Tibial nerve (tissue), 3 donors: ENCODE data around the gene PTPRM.

Source experiments
- POLR2A ChIP-seq, 2 donors: fragments of 450-650 bp; IDR thresholded peaks; one replicate each; pipeline ENCODE4 v1.6.1; 2017; ENCODE audit warnings: antibody characterized with exemption in 2 of 2, mild to moderate bottlenecking in 2 of 2, moderate library complexity in 2 of 2
- TF ChIP-seq, protein P1 (sequence below), 5 experiments: fragments of 200-600 bp in 3 of 5; fragments of 450-650 bp in 2 of 5; sonication (generic) in 3 of 5; IDR thresholded peaks; one replicate each; pipeline ENCODE4 v1.5.1; 2016 to 2019; ENCODE audit warnings: antibody characterized with exemption in 5 of 5, mild to moderate bottlenecking in 3 of 5, moderate library complexity in 2 of 5

DNA sequence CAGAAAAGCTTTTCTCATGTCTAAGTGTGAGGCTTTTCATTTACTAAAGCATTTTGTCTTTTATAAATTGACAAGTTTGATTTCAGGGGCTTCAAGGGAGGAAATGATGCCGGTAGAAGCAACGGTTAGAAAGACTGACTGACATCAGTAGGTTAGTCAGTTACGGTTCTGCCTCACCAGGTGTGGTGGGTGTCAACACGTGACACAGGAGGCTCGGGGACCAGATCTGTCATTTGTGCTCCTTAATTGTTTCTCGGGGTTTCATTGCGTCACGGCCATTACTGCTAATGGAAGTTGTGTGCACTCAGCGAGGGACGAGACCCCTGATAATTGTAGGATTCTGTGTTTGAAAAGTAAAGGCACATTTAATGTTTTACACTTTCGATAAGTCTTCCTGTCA lies 18.9 kb upstream of the PTPRM start:
- TF ChIP-seq, protein P1, sequence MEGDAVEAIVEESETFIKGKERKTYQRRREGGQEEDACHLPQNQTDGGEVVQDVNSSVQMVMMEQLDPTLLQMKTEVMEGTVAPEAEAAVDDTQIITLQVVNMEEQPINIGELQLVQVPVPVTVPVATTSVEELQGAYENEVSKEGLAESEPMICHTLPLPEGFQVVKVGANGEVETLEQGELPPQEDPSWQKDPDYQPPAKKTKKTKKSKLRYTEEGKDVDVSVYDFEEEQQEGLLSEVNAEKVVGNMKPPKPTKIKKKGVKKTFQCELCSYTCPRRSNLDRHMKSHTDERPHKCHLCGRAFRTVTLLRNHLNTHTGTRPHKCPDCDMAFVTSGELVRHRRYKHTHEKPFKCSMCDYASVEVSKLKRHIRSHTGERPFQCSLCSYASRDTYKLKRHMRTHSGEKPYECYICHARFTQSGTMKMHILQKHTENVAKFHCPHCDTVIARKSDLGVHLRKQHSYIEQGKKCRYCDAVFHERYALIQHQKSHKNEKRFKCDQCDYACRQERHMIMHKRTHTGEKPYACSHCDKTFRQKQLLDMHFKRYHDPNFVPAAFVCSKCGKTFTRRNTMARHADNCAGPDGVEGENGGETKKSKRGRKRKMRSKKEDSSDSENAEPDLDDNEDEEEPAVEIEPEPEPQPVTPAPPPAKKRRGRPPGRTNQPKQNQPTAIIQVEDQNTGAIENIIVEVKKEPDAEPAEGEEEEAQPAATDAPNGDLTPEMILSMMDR (IDR thresholded peaks at IDR 0.05) = no peak
- TF ChIP-seq POLR2A (IDR thresholded peaks at IDR 0.05) = no peak
